Spleen (tissue), 7 donors: ENCODE measurements around the gene STS.

ENCODE experiments used
- CTCF ChIP-seq, 11 experiments: fragments of 200-600 bp in 7 of 11; fragments of 450-650 bp in 4 of 11; sonication (generic) in 4 of 11; IDR thresholded peaks in 8 of 11; conservative IDR thresholded peaks in 3 of 11; 1 replicate in 7 of 11; 2 replicates in 4 of 11; pipeline versions ENCODE4 v1.4.0 to v1.8.0; 2016 to 2021; ENCODE audit warnings: antibody characterized with exemption in 11 of 11, inconsistent platforms in 4 of 11, mild to moderate bottlenecking in 1 of 11
- POLR2AphosphoS5 ChIP-seq, 3 donors: sonication (generic); formaldehyde crosslinking; IDR thresholded peaks; one replicate each; pipeline ENCODE4 v1.5.1; 2017; ENCODE audit warnings: antibody characterized with exemption in 3 of 3
- donor health status: DM: no; HTN: no; CAD: no; lungs with moderate emphysema.
- donor health status: DM: no; HTN: no; CAD: no.
- donor health status: DM: no; HTN: no; CAD: no.

- TF ChIP-seq CTCF (IDR thresholded peaks at IDR 0.05 in 8 of 11, conservative IDR thresholded peaks at IDR 0.05 in 3 of 11) (no peak), POLR2AphosphoS5 (IDR thresholded peaks at IDR 0.05) (no peak)
Measured at GRCh38 chrX:7188672-7189071, 41.2 kb downstream of the STS start.
